MM.1S (cell line): ENCODE measurements around the gene B4GALT6.

Experiments used
- DNase-seq: peaks from one replicate; pipeline ENCODE4 v3.0.0-alpha.2; 2015
- H2AFZ ChIP-seq: fragments of 300-600 bp; sonication (generic); 2 replicates; pipeline ENCODE4 v1.6.0; 2016; ENCODE audit warnings: antibody characterized with exemption, low read length
- H3F3A ChIP-seq: fragments of 300-600 bp; sonication (generic); 2 replicates; pipeline ENCODE4 v1.6.1; 2016; ENCODE audit warnings: mild to moderate bottlenecking, antibody characterized with exemption, low read length, moderate library complexity, mixed read lengths; ENCODE audit not compliant: insufficient read depth
- H3K27ac ChIP-seq: fragments of 300-600 bp; sonication (generic); 2 replicates; pipeline ENCODE4 v1.5.1; 2016; ENCODE audit warnings: mild to moderate bottlenecking, low read length
- H3K27me3 ChIP-seq: fragments of 300-600 bp; sonication (generic); replicated peaks from 2 replicates; pipeline ENCODE4 v1.6.0; 2016; ENCODE audit warnings: low read length; ENCODE audit not compliant: insufficient read depth
- H3K36me3 ChIP-seq: fragments of 300-600 bp; sonication (generic); replicated peaks from 2 replicates; pipeline ENCODE4 v1.6.1; 2016; ENCODE audit warnings: mild to moderate bottlenecking, low read length, mixed read lengths; ENCODE audit not compliant: insufficient read depth
- H3K4me1 ChIP-seq: fragments of 300-600 bp; sonication (generic); 2 replicates; pipeline ENCODE4 v1.6.1; 2016; ENCODE audit warnings: low read length, mixed read lengths
- H3K4me2 ChIP-seq: fragments of 300-600 bp; sonication (generic); 2 replicates; pipeline ENCODE4 v1.6.0; 2016; ENCODE audit warnings: low read depth, low read length
- H3K4me3 ChIP-seq: fragments of 300-600 bp; sonication (generic); 2 replicates; pipeline ENCODE4 v1.5.1; 2016; ENCODE audit warnings: low read length, mixed read lengths
- H3K79me2 ChIP-seq: fragments of 300-600 bp; sonication (generic); 2 replicates; pipeline ENCODE4 v1.6.1; 2016; ENCODE audit warnings: mixed run types, low read length, mixed read lengths
- H3K9ac ChIP-seq: fragments of 300-600 bp; sonication (generic); 2 replicates; pipeline ENCODE4 v1.6.1; 2016; ENCODE audit warnings: low read length, mixed read lengths
- H3K9me2 ChIP-seq: fragments of 300-600 bp; sonication (generic); replicated peaks from 2 replicates; pipeline ENCODE4 v1.6.1; 2016; ENCODE audit warnings: mild to moderate bottlenecking, low read length, mixed read lengths; ENCODE audit not compliant: insufficient read depth
- H3K9me3 ChIP-seq: fragments of 300-600 bp; sonication (generic); replicated peaks from 2 replicates; pipeline ENCODE4 v1.6.1; 2016; ENCODE audit warnings: mild to moderate bottlenecking, low read length, mixed read lengths; ENCODE audit not compliant: insufficient read depth
- H4K20me1 ChIP-seq: fragments of 300-600 bp; sonication (generic); 2 replicates; pipeline ENCODE4 v1.6.1; 2016; ENCODE audit warnings: mild to moderate bottlenecking, low read length, moderate library complexity, mixed read lengths; ENCODE audit not compliant: insufficient read depth
- CTCF ChIP-seq: fragments of 300-600 bp; sonication (generic); IDR thresholded peaks from 2 replicates; pipeline ENCODE4 v1.5.1; 2016; ENCODE audit warnings: antibody characterized with exemption, low read length, mixed read lengths
- EZH2 ChIP-seq: fragments of 300-600 bp; sonication (generic); optimal IDR thresholded peaks from 2 replicates; pipeline ENCODE3; 2017; ENCODE audit warnings: low read depth, mild to moderate bottlenecking, antibody characterized with exemption, low read length, mixed read lengths
- EZH2phosphoT487 ChIP-seq: fragments of 300-600 bp; sonication (generic); IDR thresholded peaks from 2 replicates; pipeline ENCODE4 v1.6.1; 2018; ENCODE audit warnings: antibody characterized with exemption, low read length

B4GALT6 gene

GRCh38 chr18:31700990-31701389 is 16.6 kb upstream of the B4GALT6 start:
- Histone ChIP-seq H3K4me3 (no peak overlapping the region), H3K4me2 (no peak overlapping the region), H3K27ac (no peak overlapping the region), H2AFZ (no peak overlapping the region), H3K9ac (no peak overlapping the region), H3F3A (no peaks in the 10 kb centered on the region), H3K4me1 (no peaks in the 10 kb centered on the region), H3K9me3 (no peaks in the 10 kb centered on the region), H4K20me1 (no peaks in the 10 kb centered on the region), H3K79me2 (no peaks in the 10 kb centered on the region), H3K36me3 (no peaks in the 10 kb centered on the region), H3K27me3 (no peaks in the 10 kb centered on the region), H3K9me2 (no peaks in the 10 kb centered on the region)
- TF ChIP-seq CTCF (no peak), EZH2 (no peak), EZH2phosphoT487 (no peak)
- no peak for DNase-seq

- no peaks in the 10 kb centered on the region for H3K9me2 ChIP-seq
- no peaks in the 10 kb centered on the region for H3K27me3 ChIP-seq
- no peak overlapping the region for H3K4me2 ChIP-seq
- no peaks in the 10 kb centered on the region for H3K79me2 ChIP-seq
- DNase-seq, result no peak
- no peak overlapping the region for H3K4me3 ChIP-seq
- no peaks in the 10 kb centered on the region for H3F3A ChIP-seq
- no peak overlapping the region for H3K27ac ChIP-seq
- no peak overlapping the region for H3K9ac ChIP-seq
- H2AFZ ChIP-seq, result no peak overlapping the region
- no peaks in the 10 kb centered on the region for H3K36me3 ChIP-seq
- no peak for TF ChIP-seq EZH2phosphoT487
- no peak for TF ChIP-seq CTCF
- no peak for TF ChIP-seq EZH2
- no peaks in the 10 kb centered on the region for H4K20me1 ChIP-seq
- no peaks in the 10 kb centered on the region for H3K9me3 ChIP-seq
- H3K4me1 ChIP-seq, result no peaks in the 10 kb centered on the region
Observed at GRCh38 chr18:31697351-31698298, 13.2 kb upstream of the B4GALT6 start.

- TF ChIP-seq EZH2 (no peak), EZH2phosphoT487 (no peak), CTCF (no peak)
- no peak for DNase-seq
Observed at GRCh38 chr18:31695989-31696388, 11.6 kb upstream of the B4GALT6 start.

More at GRCh38 chr18:31695989-31696388, 11.6 kb upstream of the B4GALT6 start:
- Histone ChIP-seq H2AFZ (no peak overlapping the region), H3K27ac (no peak overlapping the region), H3K27me3 (no peaks in the 10 kb centered on the region), H3K4me1 (no peaks in the 10 kb centered on the region), H3K9me3 (no peaks in the 10 kb centered on the region), H4K20me1 (no peaks in the 10 kb centered on the region), H3K79me2 (no peaks in the 10 kb centered on the region), H3K4me3 (no peak overlapping the region), H3K36me3 (no peaks in the 10 kb centered on the region), H3F3A (no peaks in the 10 kb centered on the region), H3K9me2 (no peaks in the 10 kb centered on the region), H3K4me2 (no peak overlapping the region), H3K9ac (no peak overlapping the region)
